Keratinocyte (primary cell): ENCODE data around the gene MT4. TPM values are rescaled to one million over a fixed set of nuclear protein-coding genes. Genes with fewer than 3 reads are reported as not detected.

ENCODE experiments used
- DNase-seq: peaks from one replicate; pipeline ENCODE4 v3.0.0-alpha.2; 2011; ENCODE audit warnings: low read depth, missing footprints, low spot score
- FAIRE-seq: peaks from 2 replicates; lab custom pipeline; 2011; peaks lifted over from hg19 to GRCh38; lab: Jason Lieb, UNC
- H2AFZ ChIP-seq: 2 replicates; pipeline ENCODE4 v1.6.0; 2012; ENCODE audit warnings: low read length, control low read depth, inconsistent platforms; ENCODE audit not compliant: control insufficient read depth
- H3K27ac ChIP-seq: 2 replicates; pipeline ENCODE4 v1.5.1; 2011; ENCODE audit warnings: low read length; ENCODE audit not compliant: control insufficient read depth, insufficient read depth
- H3K27me3 ChIP-seq: 3 replicates; pipeline ENCODE4 v1.6.0; 2011; ENCODE audit warnings: low read length; ENCODE audit not compliant: control insufficient read depth, insufficient read depth; ENCODE audit errors: extremely low read depth
- H3K36me3 ChIP-seq, 2 experiments: 2 replicates in 1 of 2; 3 replicates in 1 of 2; pipeline ENCODE4 v1.5.1; 2011; ENCODE audit warnings: low read length in 2 of 2, mild to moderate bottlenecking in 1 of 2; ENCODE audit not compliant: control insufficient read depth in 2 of 2, insufficient read depth in 2 of 2; ENCODE audit errors: extremely low read depth in 1 of 2
- H3K4me1 ChIP-seq: 3 replicates; pipeline ENCODE4 v1.5.1; 2011; ENCODE audit warnings: low read length; ENCODE audit not compliant: control insufficient read depth, insufficient read depth; ENCODE audit errors: extremely low read depth
- H3K4me2 ChIP-seq: 3 replicates; pipeline ENCODE4 v1.6.0; 2011; ENCODE audit warnings: low read depth, low read length; ENCODE audit not compliant: control insufficient read depth, insufficient read depth; ENCODE audit errors: extremely low read depth
- H3K4me3 ChIP-seq, 3 experiments: fragments of 200-600 bp in 1 of 3; sonication (generic) in 1 of 3; 2 replicates in 2 of 3; 3 replicates in 1 of 3; pipeline ENCODE4 v1.5.1; 2011 to 2016; ENCODE audit warnings: low read length in 3 of 3, mild to moderate bottlenecking in 3 of 3, control low read depth in 2 of 3, inconsistent platforms in 1 of 3, low read depth in 1 of 3, mixed read lengths in 1 of 3, mixed run types in 1 of 3, moderate library complexity in 1 of 3; ENCODE audit not compliant: control insufficient read depth in 2 of 3, insufficient read depth in 2 of 3; ENCODE audit errors: extremely low read depth in 1 of 3
- H3K79me2 ChIP-seq: 2 replicates; pipeline ENCODE4 v1.6.0; 2012; ENCODE audit warnings: low read length; ENCODE audit not compliant: control insufficient read depth, insufficient read depth
- H3K9ac ChIP-seq: 3 replicates; pipeline ENCODE4 v1.6.0; 2011; ENCODE audit warnings: low read length; ENCODE audit not compliant: control insufficient read depth, insufficient read depth; ENCODE audit errors: extremely low read depth
- H3K9me1 ChIP-seq: 3 replicates; pipeline ENCODE4 v1.6.0; 2011; ENCODE audit warnings: low read length; ENCODE audit not compliant: control insufficient read depth, insufficient read depth; ENCODE audit errors: extremely low read depth
- H3K9me3 ChIP-seq: 2 replicates; pipeline ENCODE4 v1.5.1; 2012; ENCODE audit warnings: low read depth, low read length; ENCODE audit not compliant: control insufficient read depth
- H4K20me1 ChIP-seq: 3 replicates; pipeline ENCODE4 v1.6.0; 2011; ENCODE audit warnings: low read length; ENCODE audit not compliant: control insufficient read depth, insufficient read depth; ENCODE audit errors: extremely low read depth
- EZH2 ChIP-seq: IDR thresholded peaks from one replicate; pipeline ENCODE4 v1.6.1; 2012; ENCODE audit warnings: inconsistent platforms, mild to moderate bottlenecking, low read length, moderate library complexity
- dilution Hi-C: fragments of 300-500 bp; cut with MboI; formaldehyde crosslinking; loops from one replicate; pipeline ENCODE4 v1.7.0; 2020; ENCODE audit warnings: low sequenced_read_pairs; ENCODE audit not compliant: extremely low pct_ligation_motif_present
- polyA plus RNA-seq, 5 experiments: library from polyadenylated mRNA; depleted of rRNA in 3 of 5; stranded (reverse) in 3 of 5; stranded (forward) in 1 of 5; unstranded in 1 of 5; fragments of >200 nt; gene quantifications; 1 replicate in 1 of 5; 2 replicates in 3 of 5; 3 replicates in 1 of 5; pipeline versions ENCODE4 v1.2.1 to v1.2.3, GENCODE V29; 2011 to 2012; ENCODE audit warnings: missing spikeins in 2 of 5, low read depth in 1 of 5, low replicate concordance in 1 of 5
- TF ChIP-seq, protein P1 (sequence below), 3 experiments: IDR thresholded peaks in 1 of 3; conservative IDR thresholded peaks in 1 of 3; optimal IDR thresholded peaks in 1 of 3; 2 replicates in 2 of 3; 3 replicates in 1 of 3; pipeline versions ENCODE3 to v1.5.1; 2011; ENCODE audit warnings: low read length in 3 of 3, mild to moderate bottlenecking in 3 of 3, moderate library complexity in 2 of 3, control low read depth in 1 of 3, inconsistent platforms in 1 of 3; ENCODE audit not compliant: insufficient read depth in 2 of 3; ENCODE audit errors: extremely low read depth in 1 of 3

The MT4 gene
- polyA plus RNA-seq, 1 donor (not counting 4 experiments of a cell fraction or from before 2014, with no cell fraction given) = 0.77 TPM

- peak overlapping the region; percentile 46 to 92 (median 86) for H3K4me3 ChIP-seq
- H3K9me3 ChIP-seq = no peaks in the 10 kb centered on the region
- H3K27ac ChIP-seq = peak overlapping the region; percentile 95
- peak overlapping the region; percentile 78 for H3K9ac ChIP-seq
- no peaks in the 10 kb centered on the region for H3K27me3 ChIP-seq
- no peaks in the 10 kb centered on the region for H4K20me1 ChIP-seq
- TF ChIP-seq EZH2 = no peak
- TF ChIP-seq, protein P1, sequence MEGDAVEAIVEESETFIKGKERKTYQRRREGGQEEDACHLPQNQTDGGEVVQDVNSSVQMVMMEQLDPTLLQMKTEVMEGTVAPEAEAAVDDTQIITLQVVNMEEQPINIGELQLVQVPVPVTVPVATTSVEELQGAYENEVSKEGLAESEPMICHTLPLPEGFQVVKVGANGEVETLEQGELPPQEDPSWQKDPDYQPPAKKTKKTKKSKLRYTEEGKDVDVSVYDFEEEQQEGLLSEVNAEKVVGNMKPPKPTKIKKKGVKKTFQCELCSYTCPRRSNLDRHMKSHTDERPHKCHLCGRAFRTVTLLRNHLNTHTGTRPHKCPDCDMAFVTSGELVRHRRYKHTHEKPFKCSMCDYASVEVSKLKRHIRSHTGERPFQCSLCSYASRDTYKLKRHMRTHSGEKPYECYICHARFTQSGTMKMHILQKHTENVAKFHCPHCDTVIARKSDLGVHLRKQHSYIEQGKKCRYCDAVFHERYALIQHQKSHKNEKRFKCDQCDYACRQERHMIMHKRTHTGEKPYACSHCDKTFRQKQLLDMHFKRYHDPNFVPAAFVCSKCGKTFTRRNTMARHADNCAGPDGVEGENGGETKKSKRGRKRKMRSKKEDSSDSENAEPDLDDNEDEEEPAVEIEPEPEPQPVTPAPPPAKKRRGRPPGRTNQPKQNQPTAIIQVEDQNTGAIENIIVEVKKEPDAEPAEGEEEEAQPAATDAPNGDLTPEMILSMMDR (optimal IDR thresholded peaks at IDR 0.05 in 1 of 3, IDR thresholded peaks at IDR 0.05 in 1 of 3, conservative IDR thresholded peaks at IDR 0.05 in 1 of 3; ENCODE audit: extremely low read depth in 1 of 3, insufficient read depth in 2 of 3, low read length in 3 of 3) = no peak
- peaks cover 76% of the 10 kb centered on the region for H3K4me1 ChIP-seq
- H3K36me3 ChIP-seq = no peaks in the 10 kb centered on the region
- H3K79me2 ChIP-seq = no peaks in the 10 kb centered on the region
- no peak for DNase-seq
- no peak overlapping the region for H2AFZ ChIP-seq
- no peak for FAIRE-seq
- H3K9me1 ChIP-seq = no peaks in the 10 kb centered on the region
- dilution Hi-C loops = no loop called here
- peak overlapping the region; percentile 95 for H3K4me2 ChIP-seq
Measured at GRCh38 chr16:56610609-56611111, 45.8 kb downstream of the MT4 start.

- dilution Hi-C loops = no loop called here
- H3K9me1 ChIP-seq = no peaks in the 10 kb centered on the region
- H3K9ac ChIP-seq = peak overlapping the region; percentile 78
- peak overlapping the region; percentile 95 for H3K27ac ChIP-seq
- H3K4me1 ChIP-seq = peaks cover 69% of the 10 kb centered on the region
- peak overlapping the region; percentile 95 for H3K4me2 ChIP-seq
- FAIRE-seq (no peak), DNase-seq (no peak)
- H3K9me3 ChIP-seq = no peaks in the 10 kb centered on the region
- no peak overlapping the region for H2AFZ ChIP-seq
- no peak for TF ChIP-seq EZH2
- TF ChIP-seq, protein P1 (optimal IDR thresholded peaks at IDR 0.05 in 1 of 3, IDR thresholded peaks at IDR 0.05 in 1 of 3, conservative IDR thresholded peaks at IDR 0.05 in 1 of 3; ENCODE audit: extremely low read depth in 1 of 3, insufficient read depth in 2 of 3, low read length in 3 of 3) = no peak
- no peaks in the 10 kb centered on the region for H3K36me3 ChIP-seq
- H4K20me1 ChIP-seq = no peaks in the 10 kb centered on the region
- no peaks in the 10 kb centered on the region for H3K27me3 ChIP-seq
- H3K4me3 ChIP-seq = no peak overlapping the region
- no peaks in the 10 kb centered on the region for H3K79me2 ChIP-seq
Measured at GRCh38 chr16:56611281-56611833, 46.5 kb downstream of the MT4 start.
